Measurements from ENCODE around the gene ADIPOR2. TPM values are rescaled to one million over a fixed set of nuclear protein-coding genes. Genes with fewer than 3 reads are reported as not detected.

Gene ADIPOR2
- total and polyA plus RNA-seq, 4 donors, result 14.8 to 50.5 (median 31.7) TPM

- ATAC-seq (ENCODE audit: low FRiP score), result no peak
- no peak within 1 kb of the TSS for H3K27ac ChIP-seq (ENCODE audit: low read depth in 1 of 2, low read length in 2 of 2)
- intact Hi-C loops (cut with DNase I), result no loop called here
- H3K27me3 ChIP-seq (ENCODE audit: control insufficient read depth in 1 of 2, insufficient read depth in 2 of 2, low read length in 1 of 2), result no peaks in the 10 kb centered on the region
- H3K36me3 ChIP-seq (ENCODE audit: control insufficient read depth in 1 of 2, insufficient read depth in 2 of 2, low read length in 1 of 2), result no peaks in the 10 kb centered on the region
- WGBS, 2 donors, result 6 to 8% methylated on average over 33 to 34 of the region's 34 CpGs
- no peak for DNase-seq
- no peaks in the 10 kb centered on the region for H3K4me1 ChIP-seq (ENCODE audit: control insufficient read depth in 1 of 2, insufficient read depth in 2 of 2, low read length in 2 of 2)
- H3K4me3 ChIP-seq (ENCODE audit: low read length in 2 of 2), result no peak within 1 kb of the TSS
- H3K9me3 ChIP-seq (ENCODE audit: control insufficient read depth, low read length), result no peaks in the 10 kb centered on the region
Measured at GRCh38 chr12:1820191-1820895, 129.5 kb downstream of the ADIPOR2 start, which contains the start of gene LRTM2. Gene LRTM2 (plus strand): TSS chr12:1820565. CDS start chr12:1828149, 7,584 bp downstream.

- intact Hi-C loops (cut with DNase I), result no loop called here
- DNase-seq, result no peak
- 60 to 66% methylated on average over 11 of the region's 11 CpGs for WGBS, 2 donors
- H3K4me3 ChIP-seq (ENCODE audit: low read length in 2 of 2), result no peak overlapping the region
- H3K9me3 ChIP-seq (ENCODE audit: control insufficient read depth, low read length), result no peaks in the 10 kb centered on the region
- peak; percentile 8 for ATAC-seq (ENCODE audit: low FRiP score)
- H3K36me3 ChIP-seq (ENCODE audit: control insufficient read depth in 1 of 2, insufficient read depth in 2 of 2, low read length in 1 of 2), result no peaks in the 10 kb centered on the region
- no peak overlapping the region for H3K27ac ChIP-seq (ENCODE audit: low read depth in 1 of 2, low read length in 2 of 2)
- no peaks in the 10 kb centered on the region for H3K4me1 ChIP-seq (ENCODE audit: control insufficient read depth in 1 of 2, insufficient read depth in 2 of 2, low read length in 2 of 2)
- H3K27me3 ChIP-seq (ENCODE audit: control insufficient read depth in 1 of 2, insufficient read depth in 2 of 2, low read length in 1 of 2), result no peaks in the 10 kb centered on the region
Measured at GRCh38 chr12:1820896-1821291, 130.0 kb downstream of the ADIPOR2 start.

GRCh38 chr12:1821805-1822204, 130.9 kb downstream of the ADIPOR2 start:
- intact Hi-C loops (cut with DNase I), result no loop called here
- Histone ChIP-seq H3K36me3 (ENCODE audit: control insufficient read depth in 1 of 2, insufficient read depth in 2 of 2, low read length in 1 of 2) (no peaks in the 10 kb centered on the region), H3K27ac (ENCODE audit: low read depth in 1 of 2, low read length in 2 of 2) (no peak overlapping the region), H3K27me3 (ENCODE audit: control insufficient read depth in 1 of 2, insufficient read depth in 2 of 2, low read length in 1 of 2) (no peaks in the 10 kb centered on the region), H3K4me3 (ENCODE audit: low read length in 2 of 2) (no peak overlapping the region), H3K4me1 (ENCODE audit: control insufficient read depth in 1 of 2, insufficient read depth in 2 of 2, low read length in 2 of 2) (no peaks in the 10 kb centered on the region), H3K9me3 (ENCODE audit: control insufficient read depth, low read length) (no peaks in the 10 kb centered on the region)
- DNase-seq (no peak), ATAC-seq (ENCODE audit: low FRiP score) (no peak)
- WGBS, 2 donors, result 19 to 30% methylated on average over 12 of the region's 12 CpGs

GRCh38 chr12:1822699-1823098, 131.8 kb downstream of the ADIPOR2 start:
- no peaks in the 10 kb centered on the region for H3K9me3 ChIP-seq (ENCODE audit: control insufficient read depth, low read length)
- 77 to 81% methylated on average over 11 of the region's 11 CpGs for WGBS, 2 donors
- H3K36me3 ChIP-seq (ENCODE audit: control insufficient read depth in 1 of 2, insufficient read depth in 2 of 2, low read length in 1 of 2), result no peaks in the 10 kb centered on the region
- H3K4me3 ChIP-seq (ENCODE audit: low read length in 2 of 2), result no peak overlapping the region
- no peaks in the 10 kb centered on the region for H3K27me3 ChIP-seq (ENCODE audit: control insufficient read depth in 1 of 2, insufficient read depth in 2 of 2, low read length in 1 of 2)
- intact Hi-C loops (cut with DNase I), result no loop called here
- ATAC-seq (ENCODE audit: low FRiP score) (no peak), DNase-seq (no peak)
- no peak overlapping the region for H3K27ac ChIP-seq (ENCODE audit: low read depth in 1 of 2, low read length in 2 of 2)
- H3K4me1 ChIP-seq (ENCODE audit: control insufficient read depth in 1 of 2, insufficient read depth in 2 of 2, low read length in 2 of 2), result no peaks in the 10 kb centered on the region

- intact Hi-C loops (cut with DNase I), result no loop called here
- WGBS, 2 donors, result 97% methylated on average over 10 of the region's 10 CpGs
- Histone ChIP-seq H3K4me1 (ENCODE audit: control insufficient read depth in 1 of 2, insufficient read depth in 2 of 2, low read length in 2 of 2) (no peaks in the 10 kb centered on the region), H3K27me3 (ENCODE audit: control insufficient read depth in 1 of 2, insufficient read depth in 2 of 2, low read length in 1 of 2) (no peaks in the 10 kb centered on the region), H3K4me3 (ENCODE audit: low read length in 2 of 2) (no peak overlapping the region), H3K27ac (ENCODE audit: low read depth in 1 of 2, low read length in 2 of 2) (no peak overlapping the region), H3K9me3 (ENCODE audit: control insufficient read depth, low read length) (no peaks in the 10 kb centered on the region), H3K36me3 (ENCODE audit: control insufficient read depth in 1 of 2, insufficient read depth in 2 of 2, low read length in 1 of 2) (no peaks in the 10 kb centered on the region)
- DNase-seq, result no peak
- no peak for ATAC-seq (ENCODE audit: low FRiP score)
Measured at GRCh38 chr12:1823237-1823636, 132.4 kb downstream of the ADIPOR2 start.

GRCh38 chr12:1825382-1826102, 134.7 kb downstream of the ADIPOR2 start:
- no peaks in the 10 kb centered on the region for H3K36me3 ChIP-seq (ENCODE audit: control insufficient read depth in 1 of 2, insufficient read depth in 2 of 2, low read length in 1 of 2)
- H3K27me3 ChIP-seq (ENCODE audit: control insufficient read depth in 1 of 2, insufficient read depth in 2 of 2, low read length in 1 of 2), result no peaks in the 10 kb centered on the region
- H3K27ac ChIP-seq (ENCODE audit: low read depth in 1 of 2, low read length in 2 of 2), result no peak overlapping the region
- ATAC-seq (ENCODE audit: low FRiP score), result no peak
- no peaks in the 10 kb centered on the region for H3K9me3 ChIP-seq (ENCODE audit: control insufficient read depth, low read length)
- H3K4me3 ChIP-seq (ENCODE audit: low read length in 2 of 2), result no peak overlapping the region
- H3K4me1 ChIP-seq (ENCODE audit: control insufficient read depth in 1 of 2, insufficient read depth in 2 of 2, low read length in 2 of 2), result no peaks in the 10 kb centered on the region
- 87 to 89% methylated on average over 14 of the region's 14 CpGs for WGBS, 2 donors
- intact Hi-C loops (cut with DNase I), result no loop called here
- DNase-seq, result no peak

GRCh38 chr12:1826401-1826800, 135.5 kb downstream of the ADIPOR2 start:
- intact Hi-C loops (cut with DNase I), result no loop called here
- H3K9me3 ChIP-seq (ENCODE audit: control insufficient read depth, low read length), result no peaks in the 10 kb centered on the region
- DNase-seq, result no peak
- no peak overlapping the region for H3K27ac ChIP-seq (ENCODE audit: low read depth in 1 of 2, low read length in 2 of 2)
- 81 to 83% methylated on average over 15 of the region's 15 CpGs for WGBS, 2 donors
- ATAC-seq (ENCODE audit: low FRiP score), result no peak
- H3K4me3 ChIP-seq (ENCODE audit: low read length in 2 of 2), result no peak overlapping the region
- no peaks in the 10 kb centered on the region for H3K27me3 ChIP-seq (ENCODE audit: control insufficient read depth in 1 of 2, insufficient read depth in 2 of 2, low read length in 1 of 2)
- H3K36me3 ChIP-seq (ENCODE audit: control insufficient read depth in 1 of 2, insufficient read depth in 2 of 2, low read length in 1 of 2), result no peaks in the 10 kb centered on the region
- no peaks in the 10 kb centered on the region for H3K4me1 ChIP-seq (ENCODE audit: control insufficient read depth in 1 of 2, insufficient read depth in 2 of 2, low read length in 2 of 2)

GRCh38 chr12:1826867-1827705, 136.2 kb downstream of the ADIPOR2 start:
- no peak for ATAC-seq (ENCODE audit: low FRiP score)

More at GRCh38 chr12:1826867-1827705, 136.2 kb downstream of the ADIPOR2 start:
- no peaks in the 10 kb centered on the region for H3K4me1 ChIP-seq (ENCODE audit: control insufficient read depth in 1 of 2, insufficient read depth in 2 of 2, low read length in 2 of 2)
- WGBS, 2 donors, result 80 to 83% methylated on average over 21 to 25 of the region's 25 CpGs
- peak in 1 of 2 donors; percentile 36 for DNase-seq
- intact Hi-C loops (cut with DNase I), result no loop called here
- no peaks in the 10 kb centered on the region for H3K9me3 ChIP-seq (ENCODE audit: control insufficient read depth, low read length)
- H3K4me3 ChIP-seq (ENCODE audit: low read length in 2 of 2), result no peak overlapping the region
- H3K27me3 ChIP-seq (ENCODE audit: control insufficient read depth in 1 of 2, insufficient read depth in 2 of 2, low read length in 1 of 2), result no peaks in the 10 kb centered on the region
- no peak overlapping the region for H3K27ac ChIP-seq (ENCODE audit: low read depth in 1 of 2, low read length in 2 of 2)
- H3K36me3 ChIP-seq (ENCODE audit: control insufficient read depth in 1 of 2, insufficient read depth in 2 of 2, low read length in 1 of 2), result no peaks in the 10 kb centered on the region
